HG02571 (cell line): ENCODE measurements around the gene SMIM3.
A peak's percentile ranks its signal among the peaks of the same experiment; 100 is the strongest.
"Not testable (repeated sequence)": the region's sequence is repeated elsewhere in the genome, so short reads cannot be mapped to it uniquely, and the experiment has no call there.

Experiments
- ATAC-seq: cut with Tn5 transposase; IDR thresholded peaks from one replicate; pipeline ENCODE4 v1.9.1; 2021; ENCODE audit warnings: mild to moderate bottlenecking, moderate library complexity; ENCODE audit not compliant: unreplicated experiment

SMIM3 gene, protein sequence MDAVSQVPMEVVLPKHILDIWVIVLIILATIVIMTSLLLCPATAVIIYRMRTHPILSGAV

DNA sequence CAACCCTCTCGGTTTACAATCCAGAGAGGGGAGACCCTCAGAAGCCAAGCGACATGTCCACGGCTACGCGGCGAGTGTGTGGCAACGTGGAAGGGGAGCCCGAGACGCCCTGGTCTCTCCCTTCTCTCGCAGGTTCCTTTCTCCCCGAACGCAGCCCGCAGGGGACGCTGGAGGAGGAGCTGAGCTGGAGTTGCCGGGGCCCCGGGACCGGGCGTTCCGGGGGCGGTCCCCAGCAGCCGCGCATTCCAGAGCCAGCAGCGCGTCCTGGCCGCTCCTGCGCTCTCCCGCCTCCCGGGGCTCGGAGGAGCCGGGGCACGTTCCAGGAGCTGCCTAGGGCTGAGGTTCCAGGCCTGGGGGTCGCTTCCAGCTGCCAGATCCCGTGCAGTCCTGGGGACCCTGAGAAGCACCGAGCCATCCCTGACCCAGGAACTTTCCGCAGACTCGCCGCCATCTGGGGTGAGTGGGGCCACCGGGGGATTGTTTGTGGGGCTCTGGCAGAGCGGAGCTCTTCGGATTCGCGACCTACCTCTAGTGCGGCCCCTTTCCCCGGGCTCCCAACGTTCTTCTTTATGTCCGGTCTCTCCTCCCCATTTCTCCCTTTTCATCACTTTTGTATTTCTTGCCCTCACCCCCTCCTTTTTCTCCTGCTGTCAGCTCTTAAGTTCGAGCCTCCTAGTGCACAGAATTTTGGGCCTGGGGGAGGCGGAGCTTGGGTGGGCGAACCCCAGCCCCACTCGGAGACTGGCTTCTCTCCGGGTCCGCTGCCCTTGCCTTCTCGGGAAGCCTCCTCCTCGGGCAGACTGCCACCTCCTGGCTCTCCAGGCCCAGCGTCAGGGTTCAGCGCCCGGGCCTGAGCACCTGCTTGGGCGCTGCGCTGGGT lies at the start of gene SMIM3:
TSS of gene SMIM3 (plus strand) at position 241 of the 880 bp plus-strand sequence. CDS start 16,684 bp downstream, outside the sequence.
- ATAC-seq = peak; percentile 29

DNA sequence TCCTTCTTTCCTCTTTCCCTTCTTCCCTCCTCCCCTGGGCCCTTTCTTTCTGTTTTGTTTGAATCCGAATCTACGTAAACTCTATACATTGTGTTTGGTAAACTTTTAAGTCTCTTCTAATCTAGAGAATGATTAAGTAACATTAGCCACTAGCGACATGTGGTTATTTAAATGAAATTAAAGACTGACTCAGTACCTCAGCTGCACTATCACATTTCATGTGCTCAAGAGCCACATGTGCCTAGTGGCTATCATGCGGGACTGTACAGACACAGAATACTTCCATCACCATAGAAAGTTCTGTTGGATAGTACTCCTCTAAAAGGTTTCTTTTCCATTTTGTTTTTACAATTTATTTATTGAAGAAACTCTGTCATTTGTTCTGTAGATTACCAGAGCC lies 48.7 kb upstream of the SMIM3 start:
- ATAC-seq = no peak

DNA sequence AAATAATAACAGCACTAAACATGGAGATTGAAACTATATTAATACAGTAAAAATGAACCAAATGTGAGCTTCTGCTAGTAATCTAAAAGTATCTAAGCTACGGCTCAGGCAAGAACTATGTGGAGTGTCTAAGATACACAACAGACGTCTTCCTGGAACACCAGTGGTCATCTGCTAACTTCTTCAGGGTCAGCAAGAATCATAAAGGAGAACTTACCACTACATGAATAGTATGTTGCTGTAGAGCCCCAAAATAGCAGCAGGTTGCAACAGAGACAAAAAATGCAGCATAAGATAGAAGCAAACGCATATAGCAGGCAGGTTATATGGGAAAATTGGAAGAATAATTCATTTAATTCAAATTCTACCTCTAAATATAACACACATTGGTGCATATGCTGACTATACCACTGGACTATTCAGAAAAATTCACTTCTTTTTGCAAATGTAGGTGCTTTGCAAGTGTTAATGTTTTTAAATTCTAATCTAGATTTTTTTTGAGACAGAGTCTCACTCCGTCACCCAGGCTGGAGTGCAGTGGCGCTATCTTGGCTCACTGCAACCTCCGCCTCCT lies 46.8 kb upstream of the SMIM3 start:
- no peak for ATAC-seq

DNA sequence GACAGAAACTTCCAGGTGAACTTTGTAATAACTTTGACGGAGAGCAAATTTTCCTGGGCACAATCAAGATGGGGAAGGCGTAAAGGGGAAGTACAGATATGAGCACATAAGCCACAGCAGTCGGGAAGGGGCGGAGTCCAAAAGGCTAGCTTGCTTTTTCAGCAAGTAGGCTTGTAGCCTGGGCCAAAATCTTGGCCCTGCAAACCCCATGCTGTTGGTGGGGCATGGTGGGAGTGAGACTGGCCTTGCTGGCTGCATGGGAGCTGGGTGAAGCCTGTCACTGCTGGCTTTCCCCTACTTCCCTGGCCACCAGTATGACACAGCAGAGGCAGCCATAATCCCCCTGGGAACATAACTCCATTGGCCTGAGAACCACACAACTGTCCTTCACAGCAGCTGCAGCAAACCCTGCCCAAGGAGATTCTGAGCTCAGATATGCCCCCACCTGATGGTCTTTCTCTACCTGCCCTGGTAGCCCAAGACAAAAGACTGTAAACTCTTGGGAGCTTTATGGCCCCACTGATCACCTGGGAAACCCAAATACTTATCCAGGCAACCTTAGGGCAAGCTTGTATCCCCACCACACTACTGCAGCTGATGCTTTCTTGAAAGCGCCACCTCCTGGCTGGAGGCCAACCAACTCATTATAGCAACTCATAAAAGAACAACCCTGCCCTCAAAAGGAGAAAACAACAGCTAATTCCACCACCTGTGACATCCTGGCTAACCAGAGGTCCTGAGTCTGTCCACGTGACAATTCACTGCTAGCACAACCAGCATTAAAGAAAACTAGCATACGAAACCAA lies 43.8 kb upstream of the SMIM3 start:
- ATAC-seq = peak; percentile 77

DNA sequence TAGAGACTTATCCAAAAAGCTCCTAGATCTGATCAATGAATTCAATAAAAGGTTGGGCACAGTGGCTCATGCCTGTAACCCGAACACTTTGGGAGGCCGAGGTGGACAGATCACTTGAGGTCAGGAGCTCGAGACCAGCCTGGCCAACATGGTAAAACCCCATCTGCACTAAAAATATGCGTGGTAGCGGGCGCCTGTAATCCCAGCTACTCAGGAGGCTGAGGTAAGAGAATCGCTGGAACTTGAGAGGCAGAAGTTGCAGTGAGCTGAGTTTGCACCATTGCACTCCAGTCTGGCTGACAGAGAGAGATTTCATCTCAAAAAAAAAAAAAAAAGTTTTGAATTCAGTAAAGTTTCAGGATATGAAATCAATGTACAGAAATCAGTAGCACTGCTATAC lies 39.7 kb upstream of the SMIM3 start:
- ATAC-seq = no peak

DNA sequence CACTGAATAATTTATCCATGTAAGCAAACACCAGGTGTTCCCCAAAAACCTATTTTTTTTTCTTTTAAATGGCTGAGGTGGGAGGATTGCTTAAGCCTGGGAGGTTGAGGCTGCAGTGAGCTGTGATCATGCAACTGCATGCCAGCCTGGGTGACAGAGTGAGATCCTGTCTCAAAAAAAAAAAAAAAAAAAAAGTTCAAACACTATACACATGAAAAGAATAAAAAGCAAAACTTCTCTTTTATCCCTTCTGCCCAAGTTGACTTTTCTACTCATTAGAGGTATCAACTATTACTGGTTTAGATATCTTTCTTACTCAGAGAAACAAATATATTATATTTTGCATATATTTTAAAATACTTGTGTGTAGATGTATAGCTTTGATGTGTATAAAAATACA lies 37.6 kb upstream of the SMIM3 start:
- no peak for ATAC-seq

DNA sequence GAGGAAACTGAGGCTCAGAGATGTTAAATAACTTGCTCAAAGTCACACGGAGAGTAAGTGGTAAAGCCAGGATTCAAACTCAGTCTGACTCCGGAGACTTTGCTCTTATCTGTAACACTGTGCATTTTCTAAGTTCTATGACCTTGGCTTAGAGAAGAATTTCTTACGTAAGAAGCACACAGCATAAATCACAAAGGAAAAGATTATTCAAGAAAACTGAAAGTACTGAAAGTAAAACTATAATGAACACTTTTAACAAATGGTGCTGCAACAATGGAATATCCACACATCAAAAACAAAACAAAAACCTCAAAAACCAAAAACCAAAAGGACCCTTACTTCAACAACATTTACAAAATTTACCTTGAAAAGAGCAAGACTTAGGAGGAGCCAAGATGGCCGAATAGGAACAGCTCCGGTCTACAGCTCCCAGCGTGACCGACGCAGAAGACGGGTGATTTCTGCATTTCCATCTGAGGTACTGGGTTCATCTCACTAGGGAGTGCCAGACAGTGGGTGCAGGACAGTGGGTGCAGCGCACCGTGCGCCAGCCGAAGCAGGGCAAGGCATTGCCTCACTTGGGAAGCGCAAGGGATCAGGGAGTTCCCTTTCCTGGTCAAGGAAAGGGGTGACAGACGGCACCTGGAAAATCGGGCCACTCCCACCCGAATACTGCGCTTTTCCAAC lies 36.0 kb upstream of the SMIM3 start:
- ATAC-seq = not testable (repeated sequence)

DNA sequence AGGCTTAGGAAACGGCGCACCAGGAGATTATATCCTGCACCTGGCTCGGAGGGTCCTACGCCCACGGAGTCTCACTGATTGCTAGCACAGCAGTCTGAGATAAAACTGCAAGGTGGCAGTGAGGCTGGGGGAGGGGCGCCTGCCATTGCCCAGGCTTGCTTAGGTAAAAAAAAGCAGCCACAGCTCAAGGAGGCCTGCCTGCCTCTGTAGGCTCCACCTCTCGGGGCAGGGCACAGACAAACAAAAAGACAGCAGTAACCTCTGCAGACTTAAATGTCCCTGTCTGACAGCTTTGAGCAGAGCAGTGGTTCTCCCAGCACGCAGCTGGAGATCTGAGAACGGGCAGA lies 35.4 kb upstream of the SMIM3 start:
- ATAC-seq = not testable (repeated sequence)

DNA sequence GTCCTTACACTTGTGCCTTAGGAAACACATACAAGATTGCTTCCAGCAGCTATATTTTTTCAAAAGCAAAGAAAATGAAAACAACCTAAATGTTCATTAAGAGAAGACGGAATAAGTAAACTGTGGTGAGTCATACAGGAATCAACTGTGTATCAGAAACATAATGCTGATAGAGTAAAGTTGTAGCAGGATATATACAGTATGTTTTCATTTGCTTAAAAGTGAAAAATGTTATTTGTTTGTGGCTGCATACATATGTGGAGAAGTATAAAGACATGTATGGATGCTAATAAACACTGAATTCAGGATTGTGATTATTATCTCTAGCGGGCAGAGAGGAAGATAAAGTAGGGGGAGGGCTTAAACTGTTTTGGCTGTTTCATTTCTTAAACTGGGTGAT lies 28.1 kb upstream of the SMIM3 start:
- no peak for ATAC-seq

DNA sequence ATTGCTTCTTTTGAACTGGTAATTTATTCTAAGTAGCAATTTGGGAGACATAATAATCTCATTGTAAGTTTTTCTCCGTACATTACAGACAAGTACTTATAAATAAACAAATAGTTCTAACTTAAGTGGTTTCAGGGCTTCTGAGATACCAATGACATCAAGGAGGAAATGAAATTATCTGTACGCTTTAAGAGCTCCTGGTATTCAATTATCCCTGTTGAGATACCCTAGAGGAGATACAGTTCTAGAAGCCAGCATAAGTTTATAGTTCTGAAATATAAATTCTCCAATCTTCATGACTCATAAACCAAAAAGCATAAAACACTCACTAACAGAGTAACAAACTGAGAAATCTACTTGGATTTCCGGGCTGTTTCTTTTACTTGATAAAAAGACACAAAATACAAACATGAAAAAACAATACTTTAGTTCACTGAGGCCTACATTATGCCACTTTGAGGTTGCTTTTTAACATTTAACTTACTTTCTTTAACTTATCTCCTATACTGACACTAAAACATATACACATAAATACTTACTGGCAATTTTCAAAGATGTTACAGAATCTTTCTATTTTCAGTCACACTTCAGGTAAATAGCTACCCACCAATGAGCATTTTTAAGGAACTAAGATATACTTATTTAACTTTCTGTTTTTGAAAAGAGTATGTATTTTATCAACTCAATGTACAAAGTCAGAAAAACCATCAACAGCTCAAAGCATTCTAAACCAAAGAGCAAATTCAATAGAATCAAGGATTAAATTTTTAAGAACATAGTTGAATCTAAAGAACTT lies 27.3 kb upstream of the SMIM3 start:
- no peak for ATAC-seq

DNA sequence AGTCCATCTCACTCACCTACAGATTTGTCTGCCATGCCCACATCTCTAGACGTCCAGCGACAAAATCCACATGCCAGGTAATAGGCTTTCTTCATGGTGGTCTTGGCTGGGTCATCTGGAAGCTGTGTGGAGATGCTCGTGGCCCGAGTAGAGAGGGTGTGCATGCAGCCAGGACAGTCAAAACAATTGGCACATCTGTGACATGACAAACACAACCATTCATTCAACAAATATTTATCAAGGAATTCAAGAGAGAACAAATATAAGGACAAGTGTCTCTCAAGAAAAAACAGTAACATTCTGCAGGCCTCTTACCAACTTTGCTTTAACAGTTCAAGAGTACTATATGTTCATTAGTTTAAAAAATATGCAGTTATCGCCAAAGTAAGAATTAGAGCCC lies 25.1 kb upstream of the SMIM3 start:
- ATAC-seq = no peak

DNA sequence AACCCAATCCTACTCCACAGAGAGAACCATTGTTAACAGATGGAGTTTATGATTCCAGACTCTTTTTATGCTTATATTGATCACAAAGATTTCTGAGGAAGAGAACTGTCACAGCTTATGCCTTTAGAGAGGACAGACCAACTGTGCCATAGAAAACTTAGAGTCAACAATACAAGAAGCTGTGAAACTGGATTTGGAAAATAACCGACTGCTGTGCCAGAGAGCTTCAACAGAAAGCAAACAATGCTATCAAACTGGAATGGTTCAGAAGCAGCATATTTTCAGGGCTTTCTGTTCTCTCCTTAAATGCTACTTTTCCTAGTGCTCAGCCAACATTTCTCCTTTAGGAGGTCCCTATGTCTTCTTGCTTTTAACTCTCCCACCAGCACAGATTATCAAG lies 24.7 kb upstream of the SMIM3 start:
- no peak for ATAC-seq

DNA sequence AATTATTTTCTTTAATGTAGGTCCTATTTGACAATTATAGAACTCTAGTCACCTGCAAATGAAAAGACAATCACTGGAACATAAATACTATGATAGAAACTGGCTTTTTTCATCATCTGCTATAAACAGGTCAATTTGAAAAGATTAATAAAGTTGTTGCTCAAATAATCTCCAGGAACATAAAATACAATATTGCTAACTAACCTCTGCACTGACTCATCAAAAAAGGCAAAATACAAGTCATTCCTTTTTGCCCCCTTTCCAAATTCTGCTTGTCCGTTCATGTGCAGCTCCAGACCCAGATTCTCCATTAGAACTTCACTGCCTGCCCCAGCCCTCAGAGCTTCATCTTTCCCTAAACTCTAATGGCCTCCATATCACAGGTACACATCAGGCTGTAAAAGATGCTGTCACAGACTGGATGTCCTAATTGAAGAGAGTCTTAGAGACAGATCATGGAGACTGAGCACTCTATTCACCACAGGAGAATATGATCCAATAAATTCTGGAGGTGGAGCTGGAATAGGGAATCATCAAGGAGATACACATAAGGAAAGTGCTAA lies 21.4 kb upstream of the SMIM3 start:
- no peak for ATAC-seq

DNA sequence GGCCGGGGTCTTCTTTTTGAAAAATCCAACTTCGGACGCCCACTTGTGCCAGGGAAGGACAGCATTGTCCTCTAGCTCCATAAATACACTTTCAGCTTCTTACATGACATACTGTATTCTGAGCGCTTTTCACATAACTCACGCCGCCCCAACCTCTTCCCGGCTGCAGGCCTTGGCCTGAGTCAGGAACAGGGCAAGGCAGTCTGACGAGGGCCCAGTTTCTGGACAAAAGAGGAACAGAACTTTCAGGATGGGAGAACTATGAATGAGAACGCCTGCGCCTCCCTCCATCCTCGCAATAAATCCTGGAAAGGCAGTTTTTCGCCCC lies 20.4 kb upstream of the SMIM3 start:
- ATAC-seq = peak; percentile 16

DNA sequence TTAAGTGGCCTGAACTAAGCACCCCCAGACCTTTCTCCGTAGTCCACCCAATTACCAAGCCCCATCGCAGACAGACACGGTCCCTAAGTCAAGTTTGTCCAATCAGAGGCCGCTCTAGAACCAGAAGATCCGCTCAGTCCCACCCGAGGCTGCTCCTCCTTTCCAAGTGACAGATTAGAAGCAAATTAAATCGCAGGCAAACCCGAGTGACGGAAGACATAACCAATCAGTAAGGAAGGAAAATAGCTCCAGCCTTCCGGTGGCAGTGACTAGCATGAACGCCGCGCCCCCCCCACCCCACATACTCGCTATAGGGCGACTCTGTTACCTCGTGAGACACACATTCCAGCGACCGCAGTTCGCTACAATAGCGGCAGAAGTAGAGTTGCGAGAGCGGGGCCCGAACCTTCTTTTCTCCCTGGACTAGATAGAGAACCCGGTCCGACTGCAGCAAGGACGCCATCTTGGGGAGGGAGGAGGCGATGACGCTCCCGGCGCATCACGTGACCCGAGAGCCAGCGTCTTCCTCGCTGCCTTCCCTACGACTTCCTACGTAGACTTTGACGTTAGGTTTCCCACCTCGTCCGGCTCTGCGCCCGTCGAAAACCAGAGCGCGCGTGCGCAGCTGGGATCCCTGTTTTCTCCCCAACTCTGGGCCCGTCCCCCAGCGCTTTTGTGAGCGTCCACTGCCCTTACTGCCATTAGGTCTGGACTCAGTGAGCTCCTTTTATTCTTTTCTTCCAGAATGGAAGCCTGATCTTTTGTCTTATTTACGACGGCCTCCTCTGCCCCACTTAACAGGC lies 19.8 kb upstream of the SMIM3 start, which contains the start of gene DCTN4:
TSS of gene DCTN4 (minus strand) at position 487 of the 803 bp plus-strand sequence. CDS start at position 463, 24 bp downstream.
- peak; percentile 96 for ATAC-seq

DNA sequence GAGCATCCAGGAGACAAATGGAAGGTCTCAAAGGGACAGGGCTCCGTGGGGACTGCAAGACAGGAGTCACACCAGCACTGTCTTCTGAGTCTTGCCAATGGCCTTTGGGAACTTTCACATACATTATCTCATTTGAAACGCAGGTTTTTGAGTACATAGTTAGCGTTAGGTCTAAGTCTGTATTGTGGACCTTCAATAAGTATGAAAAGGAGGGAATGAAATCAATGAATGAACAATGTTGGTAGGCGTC lies 19.3 kb upstream of the SMIM3 start:
- no peak for ATAC-seq

DNA sequence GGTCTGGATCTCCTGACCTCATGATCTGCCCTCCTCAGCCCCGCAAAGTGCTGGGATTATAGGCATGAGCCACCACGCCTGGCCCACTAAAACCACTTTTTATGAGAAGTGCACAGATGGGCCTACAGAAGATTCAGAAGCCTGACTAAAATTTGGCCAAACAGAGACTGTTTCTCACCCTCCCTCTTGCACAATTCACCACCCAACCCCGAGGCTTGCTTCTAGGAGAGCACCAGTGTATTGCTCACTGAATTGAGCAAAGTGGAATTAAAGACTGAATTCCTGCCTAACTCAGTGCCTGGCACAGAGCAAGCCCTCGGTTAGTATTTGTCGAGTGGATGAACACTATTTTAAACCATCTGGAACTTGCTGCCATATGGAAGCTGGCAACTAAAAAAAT lies 16.3 kb upstream of the SMIM3 start:
- ATAC-seq = no peak

DNA sequence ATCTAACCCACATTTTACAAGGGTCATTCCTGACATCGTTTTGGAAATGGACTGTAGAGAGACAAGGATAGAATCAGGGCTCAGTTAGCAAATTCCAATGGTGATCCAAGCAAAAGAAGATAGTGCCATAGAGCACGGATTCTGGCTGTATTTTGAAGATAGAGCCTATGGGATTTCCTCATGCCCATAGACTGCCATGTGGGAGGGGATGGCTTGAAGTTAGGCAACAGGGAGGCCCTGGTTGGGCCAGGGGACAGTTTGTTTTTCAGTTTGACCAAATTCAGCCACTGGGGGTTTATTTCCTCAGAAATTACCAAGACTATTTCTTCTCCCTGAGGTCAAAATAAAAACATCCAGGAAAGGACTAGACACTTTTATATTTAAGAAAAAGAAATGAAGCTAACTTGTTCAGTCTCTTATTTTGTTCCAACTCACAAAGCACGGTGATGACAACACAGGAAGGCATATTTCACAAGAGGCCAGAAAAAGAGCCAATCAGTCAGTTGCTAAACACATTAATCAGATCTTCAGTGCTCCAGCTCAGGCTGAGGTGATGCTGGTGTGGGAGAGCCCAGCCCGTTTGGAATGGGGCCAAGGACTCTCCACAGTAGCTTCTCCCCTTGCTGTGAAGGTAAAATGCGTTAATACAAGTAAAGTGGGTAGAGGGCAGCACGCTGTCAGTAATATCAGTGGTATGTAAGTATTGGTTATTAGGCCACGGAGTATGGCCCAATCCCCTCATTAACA lies 15.4 kb upstream of the SMIM3 start:
- no peak for ATAC-seq

DNA sequence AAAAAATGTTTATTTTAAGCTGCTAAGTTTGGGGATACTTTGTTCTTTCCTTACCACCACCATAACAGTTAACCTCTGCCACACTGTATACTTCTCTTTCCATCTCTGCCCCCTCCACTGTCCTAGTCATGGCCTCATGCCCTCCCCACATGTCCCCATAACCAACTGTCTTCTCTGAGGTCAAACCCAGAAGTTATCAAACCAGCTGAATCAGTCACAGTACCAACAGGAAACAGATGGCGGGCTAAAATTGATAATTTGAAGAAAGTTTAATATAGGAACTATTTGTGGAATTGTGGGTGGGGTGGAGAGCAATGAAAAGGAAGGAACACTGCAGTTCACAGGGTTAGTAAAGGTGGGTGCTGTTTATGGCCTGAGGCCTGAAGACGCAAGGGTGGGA lies 14.0 kb upstream of the SMIM3 start:
- ATAC-seq = no peak
